ENCODE data around the gene SNRNP27.
"Not testable (repeated sequence)": the region's sequence is repeated elsewhere in the genome, so short reads cannot be mapped to it uniquely, and the experiment has no call there.

SNRNP27 gene, protein sequence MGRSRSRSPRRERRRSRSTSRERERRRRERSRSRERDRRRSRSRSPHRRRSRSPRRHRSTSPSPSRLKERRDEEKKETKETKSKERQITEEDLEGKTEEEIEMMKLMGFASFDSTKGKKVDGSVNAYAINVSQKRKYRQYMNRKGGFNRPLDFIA

GRCh38 chr2:69893684-69894551, at the start of gene SNRNP27:
Gene SNRNP27, plus strand, starts transcription at chr2:69893956. Its CDS starts 29 bp downstream, at chr2:69893985.
- DNase-seq (ENCODE audit: low read depth), result peak; percentile 80

DNA sequence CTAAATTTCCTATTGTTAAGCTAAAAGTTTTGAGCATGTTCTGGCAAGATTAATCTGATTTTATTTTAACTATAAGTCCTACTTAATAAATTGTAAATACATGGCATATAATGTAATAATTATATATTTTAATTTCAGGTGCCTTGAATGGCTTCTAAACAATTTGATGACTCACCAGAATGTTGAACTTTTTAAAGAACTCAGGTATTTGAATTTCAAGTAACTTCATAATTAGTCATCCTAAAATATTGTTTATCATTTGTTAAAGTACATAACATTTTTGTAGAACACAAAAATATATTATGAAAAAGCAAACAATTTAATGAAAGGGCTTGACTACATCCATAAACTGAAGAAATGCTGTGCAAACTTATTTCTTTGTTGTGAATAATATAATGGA, 49.8 kb upstream of the SNRNP27 start:
- DNase-seq (ENCODE audit: low read depth), result no peak

GRCh38 chr2:69844560-69844959, 49.2 kb upstream of the SNRNP27 start:
- no peak for DNase-seq (ENCODE audit: low read depth)

DNA sequence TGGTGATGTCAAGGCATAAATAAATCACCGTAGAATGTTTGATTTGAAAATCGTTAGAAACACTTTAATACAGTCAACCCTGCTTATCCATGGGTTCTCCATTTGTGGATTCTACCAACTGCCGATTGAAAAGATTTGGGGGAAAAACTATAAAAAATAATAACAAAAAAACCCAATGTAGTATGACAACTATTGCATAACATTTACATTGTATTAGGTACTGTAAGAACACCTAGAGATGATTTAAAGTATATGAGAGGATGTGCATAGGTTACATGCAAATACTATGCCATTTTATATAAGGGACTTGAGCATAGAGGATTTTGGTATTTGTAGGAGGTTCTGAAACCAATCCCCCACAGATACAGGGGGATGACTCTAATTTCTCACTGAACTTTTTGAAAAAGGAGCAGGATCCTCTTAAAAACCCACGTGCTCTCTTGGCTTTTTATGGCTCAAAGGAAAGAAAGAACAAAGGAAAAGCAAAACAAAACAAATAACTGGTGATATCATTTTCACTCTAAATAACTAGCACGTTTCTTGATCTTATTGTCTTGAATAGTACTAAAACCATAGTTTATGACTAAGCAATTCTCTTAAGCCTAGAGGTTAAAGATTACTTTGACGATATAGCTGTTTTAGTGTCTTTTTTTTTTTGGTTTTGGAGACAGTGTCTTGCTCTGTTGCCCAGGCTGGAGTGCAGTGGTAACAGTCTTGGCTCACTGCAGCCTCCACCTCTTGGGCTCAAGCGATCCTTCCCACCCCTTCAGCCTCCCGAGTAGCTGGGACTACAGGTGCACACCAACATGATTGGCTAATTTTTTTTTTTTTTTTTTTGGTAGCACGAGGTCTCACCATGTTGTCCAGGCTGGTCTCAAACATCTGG, 47.3 kb upstream of the SNRNP27 start:
- DNase-seq (ENCODE audit: low read depth), result no peak

GRCh38 chr2:69847068-69847828, 46.5 kb upstream of the SNRNP27 start:
- DNase-seq (ENCODE audit: low read depth), result no peak

DNA sequence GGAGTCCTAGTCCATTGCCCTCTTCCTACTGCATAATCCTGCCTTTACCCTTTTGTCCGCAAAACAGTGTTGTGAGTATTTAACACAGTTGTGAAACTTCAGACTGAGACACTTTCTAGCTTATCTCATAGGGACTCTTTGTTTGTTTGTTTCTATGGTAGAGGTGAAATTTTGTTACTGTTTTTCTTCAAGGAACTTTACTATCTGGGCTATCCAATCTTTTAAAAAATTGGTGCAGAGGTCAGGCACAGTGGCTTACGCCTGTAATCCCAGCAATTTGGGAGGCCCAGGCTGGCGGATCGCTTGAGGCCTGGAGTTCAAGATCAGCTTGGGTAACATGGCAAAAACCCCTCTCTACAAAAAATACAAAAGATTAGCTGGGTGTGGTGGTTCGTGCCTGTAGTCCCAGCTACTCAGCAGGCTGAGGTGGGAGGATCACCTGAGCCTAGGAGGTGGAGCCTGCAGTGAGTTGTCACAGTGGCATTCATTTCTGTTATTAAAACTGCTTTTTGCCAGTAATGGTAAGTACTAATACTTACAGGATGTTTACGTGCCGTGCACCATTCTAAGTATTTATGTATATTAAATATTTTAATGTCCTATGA, 45.5 kb upstream of the SNRNP27 start:
- no peak for DNase-seq (ENCODE audit: low read depth)

DNA sequence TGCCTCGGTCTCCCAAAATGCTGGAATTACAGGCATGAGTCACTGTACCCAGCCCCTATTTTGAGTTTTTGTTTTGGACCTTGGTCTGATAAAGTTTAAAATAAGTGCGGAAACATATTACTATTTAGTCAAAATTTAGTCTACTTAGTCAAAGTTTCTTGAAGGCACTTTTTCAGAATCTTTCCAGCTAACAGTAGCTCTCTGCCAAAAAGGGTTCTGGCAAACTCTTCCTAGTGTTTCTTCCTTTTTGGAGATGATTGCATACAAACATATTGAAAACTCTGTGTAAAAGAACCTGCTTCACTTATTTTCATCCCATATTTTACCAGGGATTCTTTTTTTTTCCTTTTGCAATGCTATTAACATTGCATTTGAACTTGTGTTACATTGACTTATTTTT, 35.5 kb upstream of the SNRNP27 start:
- no peak for DNase-seq (ENCODE audit: low read depth)

DNA sequence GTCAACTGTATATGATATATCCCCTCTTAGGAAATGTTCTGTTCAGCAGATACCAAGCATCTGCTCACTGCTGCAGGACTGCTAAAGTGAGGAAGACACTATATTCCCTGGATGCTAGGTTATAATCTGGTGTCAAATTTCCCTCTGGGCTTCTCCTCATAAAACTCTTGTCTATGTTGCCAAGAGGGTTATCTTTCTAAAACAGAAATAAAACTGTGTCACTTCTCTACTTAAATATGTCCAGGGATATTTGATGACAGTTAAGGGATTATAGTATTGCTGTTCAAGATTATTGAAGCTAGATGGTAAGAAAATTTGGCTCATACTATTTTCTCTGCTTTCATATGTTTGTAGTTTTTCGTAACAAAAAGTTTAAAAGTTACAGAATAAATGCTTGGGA, 30.5 kb upstream of the SNRNP27 start:
- no peak for DNase-seq (ENCODE audit: low read depth)

DNA sequence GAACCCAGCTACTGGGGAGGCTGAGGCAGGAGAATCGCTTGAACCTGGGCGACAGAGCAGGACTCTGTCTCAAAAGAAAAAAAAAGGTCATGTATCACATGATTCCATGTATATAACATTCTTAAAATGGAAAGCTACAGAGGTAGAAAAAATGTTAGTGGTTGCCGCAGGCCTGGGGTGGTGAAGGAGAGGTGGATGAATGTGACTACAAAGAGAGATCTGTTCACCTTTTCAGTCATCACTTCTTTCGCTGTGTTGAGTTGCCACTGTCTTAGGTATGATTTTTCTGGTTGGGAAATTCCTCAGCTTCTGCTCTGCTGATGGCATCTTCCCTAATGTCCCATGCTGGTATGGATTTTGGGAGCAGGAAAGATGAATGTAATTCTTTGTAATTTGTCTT, 5.3 kb upstream of the SNRNP27 start:
- DNase-seq (ENCODE audit: low read depth), result no peak

GRCh38 chr2:69889302-69889701, 4.5 kb upstream of the SNRNP27 start:
- DNase-seq (ENCODE audit: low read depth), result no peak

GRCh38 chr2:69890881-69891280, 2.9 kb upstream of the SNRNP27 start:
- DNase-seq (ENCODE audit: low read depth), result no peak

DNA sequence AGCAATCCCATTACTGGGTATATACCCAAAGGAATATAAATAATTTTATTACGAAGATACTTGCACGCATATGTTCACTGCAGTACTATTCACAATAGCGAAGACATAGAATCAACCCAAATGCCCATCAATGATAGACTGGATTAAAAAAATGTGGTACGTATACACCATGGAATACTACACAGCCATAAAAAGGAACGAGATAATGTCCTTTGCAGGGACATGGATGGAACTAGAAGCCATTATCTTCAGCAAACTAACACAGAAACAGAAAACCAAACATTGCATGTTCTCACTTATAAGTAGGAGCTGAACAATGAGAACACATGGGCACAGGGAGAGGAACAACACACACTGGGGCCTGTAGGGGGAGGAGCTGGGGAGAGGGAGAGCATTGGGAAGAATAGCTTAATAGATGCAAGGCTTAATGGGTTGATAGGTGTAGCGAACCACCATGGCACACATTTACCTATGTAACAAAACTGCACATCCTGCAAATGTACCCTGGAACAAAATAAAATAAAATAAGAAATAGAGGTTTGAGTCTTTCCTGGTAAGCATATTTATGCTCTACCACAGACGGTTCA, 825 bp upstream of the SNRNP27 start:
- not testable (repeated sequence) for DNase-seq (ENCODE audit: low read depth)

GRCh38 chr2:69894737-69895136, 981 bp downstream of the SNRNP27 start:
- not testable (repeated sequence) for DNase-seq (ENCODE audit: low read depth)

- DNase-seq (ENCODE audit: low read depth), result no peak
These were observed 8.6 kb downstream of the SNRNP27 start for GRCh38 chr2:69902213-69902922.

DNA sequence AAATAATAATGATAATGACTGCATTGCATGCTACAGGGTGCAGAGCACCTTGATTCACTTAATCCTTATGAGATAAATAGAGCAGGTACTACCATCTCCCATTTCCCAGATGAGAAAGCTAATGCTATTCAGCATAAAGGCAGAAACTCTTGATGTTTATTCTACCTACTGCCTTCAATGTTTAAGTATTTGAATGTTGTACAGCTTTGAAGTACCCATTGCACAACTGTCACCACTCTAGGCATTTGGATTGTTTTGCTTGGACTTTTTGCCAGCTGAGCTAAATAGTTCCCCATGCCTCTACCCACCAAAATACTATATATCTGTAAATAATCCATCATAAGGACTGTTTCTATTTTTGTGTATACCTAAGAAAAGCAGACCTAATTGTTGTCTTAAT, 13.5 kb downstream of the SNRNP27 start:
- DNase-seq (ENCODE audit: low read depth), result no peak

DNA sequence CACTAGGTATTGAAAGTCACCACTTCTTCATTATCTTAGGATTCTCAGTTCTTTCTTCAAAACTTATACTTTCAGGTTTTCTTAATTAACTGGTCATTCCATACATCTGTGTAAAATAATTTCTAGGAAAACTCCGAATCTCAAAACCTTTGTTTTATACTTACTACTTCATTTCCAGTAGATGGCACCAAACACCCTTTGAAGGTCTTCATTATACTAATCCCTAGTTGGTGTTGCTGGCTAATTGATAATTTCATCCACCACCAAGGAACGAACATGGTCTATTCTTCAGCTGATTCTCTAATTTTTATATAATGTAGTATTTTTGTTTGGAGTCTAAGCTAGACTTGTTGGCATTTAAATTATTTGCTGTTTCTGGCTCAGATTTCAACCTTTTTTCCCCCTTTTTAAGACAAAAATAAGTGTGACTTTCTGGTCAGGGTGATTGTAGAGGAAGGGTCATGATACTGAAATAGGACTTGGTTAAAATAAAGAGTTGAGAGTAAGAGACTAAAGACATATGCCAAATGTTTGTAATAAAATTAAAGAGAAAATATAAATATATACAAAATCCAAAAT, 18.3 kb downstream of the SNRNP27 start:
- peak; percentile 49 for DNase-seq (ENCODE audit: low read depth)

- DNase-seq (ENCODE audit: low read depth), result peak; percentile 100
These were observed 20.6 kb downstream of the SNRNP27 start for GRCh38 chr2:69914164-69914949.

- no peak for DNase-seq (ENCODE audit: low read depth)
These were observed 21.5 kb downstream of the SNRNP27 start, which contains the start of gene MXD1 for GRCh38 chr2:69914950-69915945. Gene MXD1, plus strand, starts transcription at chr2:69915109. Its CDS starts 222 bp downstream, at chr2:69915331.
